Mesothelial cell of epicardium (in vitro differentiated cells): ENCODE data around the gene RAB33B. TPM values are rescaled to one million over a fixed set of nuclear protein-coding genes. Genes with fewer than 3 reads are reported as not detected.

ENCODE experiments used
- DNase-seq, 2 experiments: peaks; one replicate each; pipeline ENCODE4 v3.0.0; 2021; ENCODE audit warnings: low spot score in 2 of 2; ENCODE audit not compliant: unreplicated experiment in 2 of 2
- H3K27ac Mint-ChIP-seq: 2 replicates; pipeline ENCODE4 v1.8.0; 2021; ENCODE audit warnings: mixed read lengths
- H3K27me3 Mint-ChIP-seq: 2 replicates; pipeline ENCODE4 v1.8.0; 2021; ENCODE audit warnings: low read depth, mixed read lengths
- H3K36me3 Mint-ChIP-seq: 2 replicates; pipeline ENCODE4 v1.8.0; 2021; ENCODE audit warnings: mixed read lengths
- H3K4me1 Mint-ChIP-seq: 2 replicates; pipeline ENCODE4 v1.8.0; 2021; ENCODE audit warnings: mixed read lengths
- H3K4me3 Mint-ChIP-seq: 2 replicates; pipeline ENCODE4 v1.8.0; 2021; ENCODE audit warnings: mild to moderate bottlenecking, moderate library complexity, mixed read lengths
- H3K9me3 Mint-ChIP-seq: 2 replicates; pipeline ENCODE4 v1.8.0; 2021; ENCODE audit warnings: mixed read lengths
- total RNA-seq: library from RNA; stranded (reverse); gene quantifications from 3 replicates; pipeline ENCODE4 v1.2.1, GENCODE V29; 2021
- TF ChIP-seq, protein P1 (sequence below): fragments of 200-600 bp; sonication (generic); IDR thresholded peaks from one replicate; pipeline ENCODE4 v1.5.0; 2021; ENCODE audit warnings: antibody characterized with exemption; ENCODE audit not compliant: unreplicated experiment

RAB33B gene
- total RNA-seq, 1 donor from 2014 or later, result 9.8 TPM

DNA sequence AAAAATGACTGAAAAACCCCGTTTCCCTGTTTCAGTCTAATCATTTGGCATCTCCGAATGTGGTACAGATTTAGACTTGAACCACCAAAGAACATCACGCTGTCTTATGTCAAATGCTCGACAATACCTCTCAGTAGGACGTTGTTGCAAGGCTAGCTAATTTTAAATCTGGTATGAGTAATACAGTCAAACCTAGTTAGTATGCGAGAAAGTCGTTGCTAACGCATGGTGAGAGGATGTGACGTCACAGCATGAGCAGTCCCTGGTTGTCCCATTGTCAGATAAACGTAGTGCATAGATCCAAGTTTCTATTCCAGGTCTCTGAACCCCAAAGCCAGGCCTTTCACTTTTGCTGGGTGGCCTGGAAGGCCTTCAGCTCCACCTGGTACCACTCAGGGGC is 57.4 kb downstream of the RAB33B start:
- Mint-ChIP-seq H3K36me3 (peaks cover 38% of the 10 kb centered on the region), H3K27me3 (no peaks in the 10 kb centered on the region), H3K4me1 (peaks cover 5% of the 10 kb centered on the region), H3K27ac (no peak overlapping the region), H3K4me3 (no peak overlapping the region), H3K9me3 (no peaks in the 10 kb centered on the region)
- TF ChIP-seq, protein P1, sequence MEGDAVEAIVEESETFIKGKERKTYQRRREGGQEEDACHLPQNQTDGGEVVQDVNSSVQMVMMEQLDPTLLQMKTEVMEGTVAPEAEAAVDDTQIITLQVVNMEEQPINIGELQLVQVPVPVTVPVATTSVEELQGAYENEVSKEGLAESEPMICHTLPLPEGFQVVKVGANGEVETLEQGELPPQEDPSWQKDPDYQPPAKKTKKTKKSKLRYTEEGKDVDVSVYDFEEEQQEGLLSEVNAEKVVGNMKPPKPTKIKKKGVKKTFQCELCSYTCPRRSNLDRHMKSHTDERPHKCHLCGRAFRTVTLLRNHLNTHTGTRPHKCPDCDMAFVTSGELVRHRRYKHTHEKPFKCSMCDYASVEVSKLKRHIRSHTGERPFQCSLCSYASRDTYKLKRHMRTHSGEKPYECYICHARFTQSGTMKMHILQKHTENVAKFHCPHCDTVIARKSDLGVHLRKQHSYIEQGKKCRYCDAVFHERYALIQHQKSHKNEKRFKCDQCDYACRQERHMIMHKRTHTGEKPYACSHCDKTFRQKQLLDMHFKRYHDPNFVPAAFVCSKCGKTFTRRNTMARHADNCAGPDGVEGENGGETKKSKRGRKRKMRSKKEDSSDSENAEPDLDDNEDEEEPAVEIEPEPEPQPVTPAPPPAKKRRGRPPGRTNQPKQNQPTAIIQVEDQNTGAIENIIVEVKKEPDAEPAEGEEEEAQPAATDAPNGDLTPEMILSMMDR, result no peak
- no peak for DNase-seq

DNA sequence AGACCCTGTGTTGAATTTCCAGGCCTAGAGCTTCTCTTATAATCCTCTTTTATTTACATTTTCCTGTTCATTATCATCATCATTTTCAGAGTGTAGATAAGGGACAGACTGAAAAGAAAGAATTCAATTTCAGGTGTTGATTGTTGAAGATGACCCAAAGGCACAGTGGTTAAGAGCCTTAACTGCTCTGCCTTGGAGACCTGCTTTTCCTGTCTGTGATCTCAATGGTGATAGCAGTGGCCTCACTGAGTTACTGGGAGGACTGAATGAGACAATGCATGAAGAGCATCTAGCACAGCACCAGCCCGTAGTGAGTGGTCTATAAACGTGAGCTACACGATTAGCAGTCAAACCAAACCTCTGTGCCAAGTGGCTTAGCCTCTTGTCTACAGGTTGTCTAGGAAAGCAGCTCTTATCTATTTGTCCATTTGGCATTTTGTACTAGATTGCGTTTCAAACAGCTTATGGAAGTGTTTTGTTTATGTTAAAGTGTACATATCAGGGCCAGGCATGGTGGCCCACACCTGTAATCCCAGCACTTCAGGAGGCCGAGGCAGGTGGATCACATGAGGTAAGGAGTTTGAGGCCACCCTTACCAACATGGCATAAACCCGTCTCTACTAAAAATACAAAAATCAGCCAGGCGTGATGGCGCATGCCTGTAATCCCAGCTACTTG is 60.6 kb downstream of the RAB33B start:
- no peak for DNase-seq
- Mint-ChIP-seq H3K27me3 (no peaks in the 10 kb centered on the region), H3K27ac (no peak overlapping the region), H3K4me3 (no peak overlapping the region), H3K36me3 (peaks cover 53% of the 10 kb centered on the region), H3K4me1 (peaks cover 5% of the 10 kb centered on the region), H3K9me3 (no peaks in the 10 kb centered on the region)
- TF ChIP-seq, protein P1, result no peak

DNA sequence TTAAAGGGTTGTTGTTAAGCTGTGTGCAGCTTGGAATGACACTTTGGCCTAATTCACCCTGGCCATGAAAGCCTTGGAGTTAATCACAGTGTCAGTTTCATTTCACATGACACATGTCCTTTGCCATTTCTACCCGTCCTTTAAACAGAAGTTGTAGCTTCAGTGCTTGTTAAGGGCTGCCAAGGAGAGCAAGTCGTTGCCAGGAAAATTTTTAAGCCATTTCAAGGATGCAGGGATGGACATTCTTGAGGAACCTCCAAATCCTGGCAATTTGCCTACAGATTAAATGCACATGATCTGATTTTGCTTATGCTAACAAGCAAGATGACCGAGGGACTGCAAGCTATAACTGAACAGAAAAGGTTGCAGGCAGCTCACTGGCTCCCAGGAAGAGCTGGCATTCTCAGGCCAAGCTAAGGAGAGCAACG is 61.6 kb downstream of the RAB33B start:
- Mint-ChIP-seq H3K4me3 (no peak overlapping the region), H3K27me3 (no peaks in the 10 kb centered on the region), H3K4me1 (peaks cover 5% of the 10 kb centered on the region), H3K27ac (no peak overlapping the region), H3K9me3 (no peaks in the 10 kb centered on the region), H3K36me3 (peaks cover 52% of the 10 kb centered on the region)
- TF ChIP-seq, protein P1, result no peak
- DNase-seq, result no peak

DNA sequence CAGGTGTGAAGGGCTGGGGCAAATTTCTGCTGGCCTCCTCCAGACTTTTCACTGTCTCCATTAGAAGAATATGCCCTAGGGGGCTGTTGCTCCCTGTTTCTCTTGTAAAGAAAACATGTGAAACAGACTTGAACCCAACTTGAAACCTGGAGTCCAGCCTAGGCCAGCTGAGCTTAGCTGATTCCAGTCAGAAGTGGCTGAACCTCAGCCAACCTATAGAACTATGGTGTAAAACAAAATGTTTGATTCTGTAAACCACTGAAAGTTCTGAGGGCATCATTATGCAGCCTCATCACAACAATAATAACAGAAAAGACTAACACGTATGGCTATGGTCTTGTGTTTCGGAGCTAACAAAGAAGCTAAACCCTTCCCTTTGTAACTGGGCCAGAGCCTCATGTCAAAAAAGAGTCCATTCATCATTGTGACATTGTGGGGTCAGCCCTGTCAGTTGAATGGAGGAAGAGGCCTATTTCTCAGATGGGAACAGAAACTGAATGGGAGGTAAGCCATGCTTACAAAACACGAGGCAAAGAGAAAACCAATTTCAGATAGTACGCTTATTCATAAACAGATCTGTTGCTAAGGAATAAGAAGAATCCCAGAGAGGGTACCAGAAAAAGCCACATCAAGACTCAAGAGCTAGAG is 68.0 kb downstream of the RAB33B start:
- DNase-seq, result no peak
- Mint-ChIP-seq H3K4me3 (no peak overlapping the region), H3K4me1 (peaks cover 14% of the 10 kb centered on the region), H3K9me3 (no peaks in the 10 kb centered on the region), H3K27ac (no peak overlapping the region), H3K27me3 (no peaks in the 10 kb centered on the region), H3K36me3 (peaks cover 51% of the 10 kb centered on the region)
- TF ChIP-seq, protein P1, result no peak

DNA sequence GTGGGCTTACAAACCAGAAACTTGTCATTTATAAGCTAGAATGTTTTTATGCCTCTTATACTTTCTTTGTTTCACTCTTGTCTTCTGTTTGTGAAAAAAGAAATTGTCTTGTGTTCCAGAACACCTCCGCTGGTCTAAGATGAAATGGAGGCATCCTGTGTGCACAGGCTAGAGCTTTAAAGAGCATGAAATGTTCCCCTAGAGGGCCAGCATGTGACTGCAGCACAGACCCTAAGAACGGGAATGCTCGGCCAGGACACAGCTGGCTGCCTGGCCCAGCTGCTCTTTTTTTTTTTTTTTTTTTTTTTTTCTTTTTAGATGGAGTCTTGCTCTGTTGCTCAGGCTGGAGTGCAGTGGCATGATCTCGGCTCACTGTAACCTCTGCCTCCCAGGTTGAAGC is 68.5 kb downstream of the RAB33B start:
- Mint-ChIP-seq H3K9me3 (no peaks in the 10 kb centered on the region), H3K4me3 (no peak overlapping the region), H3K27ac (no peak overlapping the region), H3K4me1 (peaks cover 14% of the 10 kb centered on the region), H3K27me3 (no peaks in the 10 kb centered on the region), H3K36me3 (peaks cover 47% of the 10 kb centered on the region)
- TF ChIP-seq, protein P1, result no peak
- no peak for DNase-seq
